Anterior cingulate cortex (tissue), 58 donors: ENCODE measurements around the gene MARCHF2.
"Not testable (repeated sequence)": the region's sequence is repeated elsewhere in the genome, so short reads cannot be mapped to it uniquely, and the experiment has no call there.

Experiments
- DNase-seq, 58 donors: peaks; one replicate each; lab custom pipeline; 2025; lab: John Stamatoyannopoulos, UW

Gene MARCHF2, protein sequence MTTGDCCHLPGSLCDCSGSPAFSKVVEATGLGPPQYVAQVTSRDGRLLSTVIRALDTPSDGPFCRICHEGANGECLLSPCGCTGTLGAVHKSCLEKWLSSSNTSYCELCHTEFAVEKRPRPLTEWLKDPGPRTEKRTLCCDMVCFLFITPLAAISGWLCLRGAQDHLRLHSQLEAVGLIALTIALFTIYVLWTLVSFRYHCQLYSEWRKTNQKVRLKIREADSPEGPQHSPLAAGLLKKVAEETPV

DNA sequence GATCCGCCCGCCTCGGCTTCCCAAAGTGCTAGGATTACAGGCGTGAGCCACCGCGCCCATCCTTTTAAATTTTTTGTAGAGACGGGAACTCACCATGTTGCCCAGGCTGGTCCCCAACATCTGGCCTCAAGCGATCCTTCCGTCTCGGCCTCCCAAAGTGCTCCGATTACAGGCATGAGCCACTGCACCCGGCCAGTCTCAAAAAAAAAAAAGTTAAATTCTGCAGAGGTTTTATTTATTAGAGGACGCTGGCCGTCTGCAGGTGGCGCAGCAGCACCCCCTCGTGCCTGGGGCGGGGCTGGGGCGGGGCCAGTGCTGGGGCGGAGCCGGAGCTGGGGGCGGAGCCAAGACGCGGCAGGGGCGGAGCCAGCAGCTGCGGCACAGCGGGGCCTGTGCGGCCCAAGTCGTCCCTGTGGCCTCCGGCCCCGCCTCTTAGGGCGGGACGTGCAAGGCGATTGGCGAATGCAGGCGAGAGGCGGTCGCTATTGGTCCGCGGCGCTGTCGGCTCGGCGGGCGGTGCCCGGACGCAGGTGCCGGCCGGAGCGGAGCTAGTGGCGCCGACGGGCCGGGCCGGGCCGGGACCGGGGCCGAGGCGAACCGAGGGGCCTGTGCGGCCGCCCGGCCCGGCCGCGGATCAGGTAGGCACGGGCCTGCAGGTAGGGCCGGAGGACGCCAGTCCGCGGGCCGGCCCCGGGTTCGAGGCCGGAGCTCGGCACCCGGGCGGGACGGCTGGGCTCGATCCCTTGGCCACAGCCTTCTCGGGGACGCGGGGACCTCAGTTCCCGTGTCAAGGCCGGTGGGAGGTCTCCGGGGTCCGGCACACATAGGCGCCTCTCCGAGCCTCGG lies at the start of gene MARCHF2:
TSS of gene MARCHF2 (plus strand) at position 523 of the 846 bp plus-strand sequence. CDS start 8,536 bp downstream, outside the sequence.
- peak; percentile 47 to 98 (median 94) for DNase-seq

DNA sequence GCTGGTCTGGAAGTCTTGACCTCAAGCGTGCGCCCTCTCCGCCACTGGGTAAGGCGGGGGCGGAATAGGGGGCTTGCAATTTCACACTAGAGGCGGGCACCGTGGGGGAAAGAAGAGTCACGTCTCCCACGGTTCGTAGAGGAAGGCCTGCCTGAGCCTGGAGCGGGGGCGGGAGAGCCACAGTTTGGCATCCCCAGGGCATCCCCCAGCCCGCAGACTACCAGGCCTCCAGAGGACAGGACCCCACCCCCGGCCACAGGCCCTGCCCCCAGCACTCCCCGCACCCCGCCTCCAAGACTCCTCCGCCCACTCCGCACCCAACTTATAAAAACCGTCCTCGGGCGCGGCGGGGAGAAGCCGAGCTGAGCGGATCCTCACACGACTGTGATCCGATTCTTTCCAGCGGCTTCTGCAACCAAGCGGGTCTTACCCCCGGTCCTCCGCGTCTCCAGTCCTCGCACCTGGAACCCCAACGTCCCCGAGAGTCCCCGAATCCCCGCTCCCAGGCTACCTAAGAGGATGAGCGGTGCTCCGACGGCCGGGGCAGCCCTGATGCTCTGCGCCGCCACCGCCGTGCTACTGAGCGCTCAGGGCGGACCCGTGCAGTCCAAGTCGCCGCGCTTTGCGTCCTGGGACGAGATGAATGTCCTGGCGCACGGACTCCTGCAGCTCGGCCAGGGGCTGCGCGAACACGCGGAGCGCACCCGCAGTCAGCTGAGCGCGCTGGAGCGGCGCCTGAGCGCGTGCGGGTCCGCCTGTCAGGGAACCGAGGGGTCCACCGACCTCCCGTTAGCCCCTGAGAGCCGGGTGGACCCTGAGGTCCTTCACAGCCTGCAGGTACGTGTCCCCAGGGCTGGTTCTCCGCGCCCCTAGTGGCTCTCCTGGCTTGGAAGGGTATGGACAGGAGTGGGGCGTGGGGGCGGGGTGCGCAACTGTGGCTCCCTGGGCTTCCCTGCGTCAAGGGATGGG lies 49.0 kb upstream of the MARCHF2 start, which contains the start of gene ANGPTL4:
TSS of gene ANGPTL4 (plus strand) at position 353 of the 969 bp plus-strand sequence. CDS start at position 520, 167 bp downstream.
- DNase-seq = peak in 45 of 58 donors; percentile 2 to 70 (median 35)

DNA sequence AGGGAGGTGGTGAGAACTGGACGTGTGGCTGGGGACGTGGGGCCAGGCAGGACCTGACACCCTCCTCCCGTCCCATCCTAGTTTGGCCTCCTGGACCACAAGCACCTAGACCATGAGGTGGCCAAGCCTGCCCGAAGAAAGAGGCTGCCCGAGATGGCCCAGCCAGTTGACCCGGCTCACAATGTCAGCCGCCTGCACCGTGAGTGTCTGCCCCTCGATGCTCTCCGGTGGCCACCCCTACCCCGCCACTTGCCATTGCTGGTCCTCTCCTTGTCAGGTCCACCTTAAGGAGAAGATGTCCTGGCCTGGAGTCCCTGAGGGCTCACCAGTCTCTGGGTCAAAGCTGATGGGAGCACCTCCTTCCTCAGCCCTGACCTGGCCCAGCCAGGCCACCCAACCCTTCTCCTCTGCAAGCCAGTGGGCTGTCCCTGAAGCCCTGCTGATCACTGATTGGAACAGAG lies 47.0 kb upstream of the MARCHF2 start:
- DNase-seq = no peak

DNA sequence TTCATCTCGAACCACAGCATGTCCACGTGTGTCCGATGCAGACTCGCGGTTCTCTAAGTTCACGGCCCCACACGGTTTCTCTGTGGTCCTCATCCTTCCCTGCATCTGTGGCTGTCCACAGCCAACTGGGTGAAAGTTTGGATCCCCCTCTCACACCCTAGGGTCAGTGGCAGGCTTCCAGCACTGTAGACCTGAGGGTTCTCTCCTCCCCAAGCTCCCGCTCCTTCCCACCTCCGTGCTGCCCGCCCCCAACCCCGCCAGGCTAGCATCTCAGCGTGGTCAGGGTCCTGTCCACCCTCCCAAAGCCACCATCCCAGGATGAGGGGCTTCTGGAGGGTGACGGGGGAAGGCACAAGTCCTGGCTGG lies 46.2 kb upstream of the MARCHF2 start:
- DNase-seq = peak in 10 of 58 donors; percentile 25 to 71 (median 50)

DNA sequence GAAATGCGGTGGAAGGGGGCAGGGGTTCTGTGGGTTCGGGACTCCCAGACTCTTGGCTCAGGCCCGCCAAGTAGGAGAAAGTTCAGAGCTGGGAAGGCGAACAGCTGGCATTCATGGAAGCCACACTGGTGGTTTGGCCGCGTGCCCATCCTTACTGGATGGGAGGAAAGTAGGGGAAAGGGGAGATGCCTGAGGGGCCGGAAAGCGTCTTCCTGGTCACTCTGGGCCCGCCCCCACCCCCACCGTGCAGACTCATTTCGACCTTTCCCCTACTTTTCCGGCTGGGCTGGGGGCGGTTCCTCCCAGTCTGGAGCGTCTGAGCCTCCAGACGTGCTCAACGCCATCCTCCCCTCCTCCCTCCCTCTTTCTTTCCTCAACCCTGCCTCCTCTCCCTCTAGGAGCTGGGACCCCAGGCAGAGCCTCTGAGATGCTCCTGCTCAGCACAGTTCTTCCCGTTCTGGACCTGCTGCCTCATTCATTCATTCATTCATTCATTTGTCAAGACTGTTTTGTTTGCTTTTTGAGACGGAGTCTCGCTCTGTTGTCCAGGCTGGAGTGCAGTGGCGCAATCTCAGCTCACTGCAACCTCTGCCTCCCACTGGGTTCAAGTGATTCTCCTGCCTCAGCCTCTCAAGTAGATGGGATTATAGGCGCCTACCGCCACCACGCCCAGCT lies 45.6 kb upstream of the MARCHF2 start:
- peak in 57 of 58 donors; percentile 8 to 91 (median 71) for DNase-seq

DNA sequence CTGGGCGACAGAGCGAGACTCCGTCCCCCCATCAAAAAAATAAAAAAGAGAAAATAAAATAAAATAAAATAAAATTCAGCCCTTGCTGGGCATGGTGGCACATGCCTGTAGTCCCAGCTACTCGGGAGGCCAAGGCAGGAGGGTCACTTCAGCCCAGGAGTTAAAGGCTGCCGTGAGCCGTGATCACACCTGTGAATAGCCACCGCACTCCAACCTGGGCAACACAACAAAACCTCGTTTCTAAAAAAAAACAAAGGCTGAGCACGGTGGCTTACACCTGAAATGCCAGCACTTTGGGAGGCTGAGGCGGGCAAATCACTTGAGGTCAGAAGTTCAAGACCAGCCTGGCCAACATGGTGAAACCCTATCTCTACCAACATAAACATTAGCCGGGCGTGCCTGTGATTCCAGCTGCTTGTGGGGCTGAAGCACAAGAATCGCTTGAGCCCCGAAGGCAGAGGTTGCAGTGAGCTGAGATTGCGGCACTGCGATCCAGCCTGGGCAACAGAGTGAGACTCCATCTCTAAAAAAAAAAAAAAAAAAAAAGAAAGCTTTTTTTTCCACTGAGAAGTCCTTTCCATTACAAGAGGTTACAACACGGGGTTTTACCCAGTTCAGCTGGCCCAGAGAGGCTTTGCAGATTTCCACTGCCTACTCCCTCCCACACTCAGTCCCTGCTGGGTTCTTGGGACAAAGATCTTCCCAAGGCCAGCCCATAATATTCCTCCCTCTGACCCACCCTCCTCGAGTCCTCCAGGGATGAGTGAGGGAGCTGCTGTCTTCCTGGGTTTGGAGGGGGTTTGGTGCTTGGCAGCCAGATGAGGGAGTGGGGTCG lies 42.7 kb upstream of the MARCHF2 start:
- DNase-seq = peak in 1 of 58 donors; percentile 23

DNA sequence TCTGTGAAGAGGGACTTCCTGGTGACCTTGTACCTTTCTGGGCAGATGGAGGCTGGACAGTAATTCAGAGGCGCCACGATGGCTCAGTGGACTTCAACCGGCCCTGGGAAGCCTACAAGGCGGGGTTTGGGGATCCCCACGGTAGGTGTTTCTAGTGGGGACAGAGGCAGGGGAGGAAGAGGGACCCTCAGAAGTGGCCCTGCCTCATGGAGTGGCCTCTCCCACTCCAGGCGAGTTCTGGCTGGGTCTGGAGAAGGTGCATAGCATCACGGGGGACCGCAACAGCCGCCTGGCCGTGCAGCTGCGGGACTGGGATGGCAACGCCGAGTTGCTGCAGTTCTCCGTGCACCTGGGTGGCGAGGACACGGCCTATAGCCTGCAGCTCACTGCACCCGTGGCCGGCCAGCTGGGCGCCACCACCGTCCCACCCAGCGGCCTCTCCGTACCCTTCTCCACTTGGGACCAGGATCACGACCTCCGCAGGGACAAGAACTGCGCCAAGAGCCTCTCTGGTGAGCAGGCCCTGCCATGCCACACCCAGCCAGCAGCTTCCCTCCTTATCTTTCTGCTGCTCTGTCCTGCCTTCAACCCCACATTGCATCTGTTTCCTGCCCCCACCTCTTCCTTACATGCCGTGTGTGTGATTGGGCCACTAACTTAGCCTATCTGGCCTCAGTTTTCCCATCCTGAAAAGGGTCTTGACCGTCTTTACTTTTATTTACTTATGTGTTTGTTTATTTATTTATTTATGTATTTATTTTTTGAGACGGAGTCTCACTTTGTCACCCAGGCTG lies 41.9 kb upstream of the MARCHF2 start:
- DNase-seq = peak in 1 of 58 donors; percentile 18

DNA sequence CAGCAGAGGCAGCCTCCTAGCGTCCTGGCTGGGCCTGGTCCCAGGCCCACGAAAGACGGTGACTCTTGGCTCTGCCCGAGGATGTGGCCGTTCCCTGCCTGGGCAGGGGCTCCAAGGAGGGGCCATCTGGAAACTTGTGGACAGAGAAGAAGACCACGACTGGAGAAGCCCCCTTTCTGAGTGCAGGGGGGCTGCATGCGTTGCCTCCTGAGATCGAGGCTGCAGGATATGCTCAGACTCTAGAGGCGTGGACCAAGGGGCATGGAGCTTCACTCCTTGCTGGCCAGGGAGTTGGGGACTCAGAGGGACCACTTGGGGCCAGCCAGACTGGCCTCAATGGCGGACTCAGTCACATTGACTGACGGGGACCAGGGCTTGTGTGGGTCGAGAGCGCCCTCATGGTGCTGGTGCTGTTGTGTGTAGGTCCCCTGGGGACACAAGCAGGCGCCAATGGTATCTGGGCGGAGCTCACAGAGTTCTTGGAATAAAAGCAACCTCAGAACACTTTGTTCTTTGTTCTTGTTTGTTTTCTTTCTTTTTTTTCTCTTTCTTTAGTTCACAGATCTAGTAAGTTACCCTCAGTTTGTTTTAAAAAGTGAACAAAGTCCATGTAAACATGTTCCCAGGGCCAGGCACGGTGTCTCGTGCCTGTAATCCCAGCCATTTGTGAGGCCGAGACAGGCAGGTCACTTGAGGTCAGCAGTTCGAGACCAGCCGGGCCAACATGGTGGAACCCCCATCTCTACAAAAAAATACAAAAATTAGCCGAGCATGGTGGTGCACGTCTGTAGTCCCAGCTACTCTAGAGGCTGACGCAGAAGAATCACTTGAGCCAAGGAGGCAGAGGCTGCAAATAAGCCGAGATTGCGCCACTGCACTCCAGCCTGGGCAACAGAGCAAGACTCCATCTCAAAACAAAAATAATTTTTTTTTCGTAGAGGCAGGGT lies 39.0 kb upstream of the MARCHF2 start:
- peak in 9 of 58 donors; percentile 10 to 37 (median 23) for DNase-seq

DNA sequence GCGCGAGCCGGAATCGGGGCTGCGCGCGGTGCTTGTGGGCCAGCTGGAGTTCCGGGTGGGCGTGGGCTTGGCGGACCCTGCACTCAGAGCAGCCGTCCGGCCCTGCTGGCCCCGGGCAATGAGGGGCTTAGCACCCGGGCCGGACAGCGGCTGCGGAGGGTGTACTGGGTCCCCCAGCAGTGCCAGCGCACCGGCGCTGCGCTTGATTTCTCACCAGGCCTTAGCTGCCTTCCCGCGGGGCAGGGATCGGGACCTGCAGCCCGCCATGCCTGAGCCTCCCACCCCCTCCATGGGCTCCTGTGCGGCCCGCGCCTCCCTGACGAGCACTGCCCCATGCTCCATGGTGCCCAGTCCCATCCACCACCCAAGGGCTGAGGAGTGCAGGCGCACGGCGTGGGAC lies 37.3 kb upstream of the MARCHF2 start:
- DNase-seq = not testable (repeated sequence)

DNA sequence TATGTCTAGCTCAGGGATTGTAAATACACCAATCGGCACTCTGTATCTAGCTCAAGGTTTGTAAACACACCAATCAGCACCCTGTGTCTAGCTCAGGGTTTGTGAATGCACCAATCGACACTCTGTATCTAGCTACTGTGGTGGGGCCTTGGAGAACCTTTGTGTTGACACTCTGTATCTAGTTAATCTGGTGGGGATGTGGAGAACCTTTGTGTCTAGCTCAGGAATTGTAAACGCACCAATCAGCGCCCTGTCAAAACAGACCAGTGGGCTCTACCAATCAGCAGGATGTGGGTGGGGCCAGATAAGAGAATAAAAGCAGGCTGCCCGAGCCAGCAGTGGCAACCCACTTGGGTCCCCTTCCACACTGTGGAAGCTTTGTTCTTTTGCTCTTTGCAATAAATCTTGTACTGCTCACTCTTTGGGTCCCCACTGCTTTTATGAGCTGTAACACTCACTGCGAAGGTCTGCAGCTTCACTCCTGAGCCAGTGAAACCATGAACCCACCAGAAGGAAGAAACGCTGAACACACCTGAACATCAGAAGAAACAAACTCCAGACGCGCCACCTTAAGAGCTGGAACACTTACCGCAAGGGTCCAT lies 36.6 kb upstream of the MARCHF2 start:
- not testable (repeated sequence) for DNase-seq

DNA sequence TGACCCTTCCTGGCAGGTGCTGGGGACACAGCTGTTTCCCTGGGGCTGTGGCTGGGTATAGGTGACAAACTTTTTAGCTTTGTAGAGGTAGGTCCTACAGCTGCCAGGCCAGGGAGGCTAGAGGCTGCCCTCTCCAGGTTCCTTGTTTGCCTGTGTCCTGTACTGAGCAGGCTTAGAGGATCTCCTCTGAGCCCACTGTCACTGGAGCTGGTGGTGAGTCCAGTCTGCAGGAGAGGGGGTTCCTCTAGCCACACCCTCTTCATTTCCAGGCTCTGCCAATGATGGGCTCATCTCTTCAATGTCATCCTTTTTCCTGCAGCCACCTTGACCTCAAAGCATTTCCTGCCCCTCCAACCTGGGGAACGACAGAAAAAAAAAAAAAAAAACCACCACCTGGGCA lies 35.5 kb upstream of the MARCHF2 start:
- no peak for DNase-seq

DNA sequence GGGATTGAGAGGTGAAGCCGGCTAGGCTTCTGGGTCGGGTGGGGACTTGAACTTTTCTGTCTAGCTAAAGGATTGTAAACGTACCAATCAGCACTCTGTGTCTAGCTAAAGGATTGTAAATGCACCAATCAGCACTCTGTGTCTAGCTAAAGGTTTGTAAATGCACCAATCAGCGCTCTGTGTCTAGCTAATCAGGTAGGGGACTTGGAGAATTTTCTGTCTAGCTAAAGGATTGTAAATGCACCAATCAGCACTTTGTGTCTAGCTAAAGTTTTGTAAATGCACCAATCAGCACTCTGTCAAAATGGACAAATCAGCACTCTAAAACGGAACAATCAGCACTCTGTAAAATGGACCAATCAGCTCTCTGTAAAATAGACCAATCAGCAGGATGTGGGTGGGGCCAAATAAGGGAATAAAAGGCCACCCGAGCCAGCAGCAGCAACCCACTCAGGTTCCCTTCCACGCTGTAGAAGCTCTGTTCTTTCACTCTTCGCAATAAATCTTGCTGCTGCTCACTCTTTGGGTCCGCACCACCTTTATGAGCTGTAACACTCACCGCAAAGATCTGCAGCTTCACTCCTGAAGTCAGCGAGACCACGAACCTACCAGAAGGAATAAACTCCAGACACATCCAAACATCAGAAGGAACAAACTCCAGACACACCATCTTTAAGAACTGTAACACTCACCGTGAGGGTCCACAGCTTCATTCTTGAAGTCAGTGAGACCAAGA lies 33.8 kb upstream of the MARCHF2 start:
- DNase-seq = not testable (repeated sequence)

DNA sequence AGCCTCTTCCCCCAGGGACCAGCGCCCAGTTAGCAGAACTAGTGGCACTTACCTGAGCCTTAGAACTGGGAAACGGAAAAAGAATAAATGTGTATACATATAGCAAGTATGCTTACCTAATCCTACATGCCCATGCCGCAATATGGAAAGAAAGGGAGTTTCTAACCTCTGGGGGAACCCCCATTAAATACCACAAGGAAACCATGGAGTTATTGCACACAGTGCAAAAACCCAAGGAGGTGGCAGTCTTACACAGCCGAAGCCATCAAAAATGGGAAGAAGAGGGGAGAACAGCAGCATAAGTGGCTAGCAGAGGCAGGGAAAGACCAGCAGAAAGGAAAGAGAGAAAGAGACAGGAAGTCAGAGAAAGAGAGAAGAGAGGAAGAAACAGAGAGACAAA lies 28.5 kb upstream of the MARCHF2 start:
- DNase-seq = not testable (repeated sequence)

DNA sequence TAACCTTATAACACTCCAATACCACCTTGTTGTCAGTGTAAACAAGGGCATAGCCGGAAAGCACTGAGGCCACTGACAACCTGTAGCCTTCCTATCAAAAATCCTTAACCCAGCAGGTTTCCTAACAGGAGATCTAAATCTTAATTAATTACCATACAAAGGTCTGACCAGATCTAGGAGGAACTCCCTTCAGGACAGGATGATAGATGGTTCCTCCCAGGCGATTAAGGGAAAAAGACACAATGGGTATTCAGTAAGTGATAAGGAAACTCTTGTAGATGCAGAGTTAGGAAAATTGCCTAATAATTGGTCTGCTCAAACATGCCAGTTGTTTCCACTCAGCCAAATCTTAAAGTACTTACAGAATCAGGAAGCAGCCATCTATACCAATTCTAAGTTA lies 28.0 kb upstream of the MARCHF2 start:
- DNase-seq = not testable (repeated sequence)

DNA sequence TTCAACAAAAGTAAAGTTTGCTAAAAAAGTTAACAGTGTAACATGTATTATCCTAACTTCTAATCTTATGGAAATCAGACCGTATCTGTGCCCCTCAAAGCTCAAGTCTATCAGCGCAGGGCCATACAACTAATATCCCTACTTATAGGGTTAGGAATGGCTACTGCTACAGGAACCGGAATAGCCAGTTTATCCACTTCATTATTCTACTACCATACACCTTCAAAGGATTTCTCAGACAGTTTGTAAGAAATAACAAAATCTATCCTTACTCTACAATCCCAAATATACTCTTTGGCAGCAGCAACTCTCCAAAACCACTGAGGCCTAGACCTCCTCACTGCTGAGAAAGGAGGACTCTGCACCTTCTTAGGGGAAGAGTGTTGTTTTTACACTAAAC lies 27.5 kb upstream of the MARCHF2 start:
- not testable (repeated sequence) for DNase-seq

DNA sequence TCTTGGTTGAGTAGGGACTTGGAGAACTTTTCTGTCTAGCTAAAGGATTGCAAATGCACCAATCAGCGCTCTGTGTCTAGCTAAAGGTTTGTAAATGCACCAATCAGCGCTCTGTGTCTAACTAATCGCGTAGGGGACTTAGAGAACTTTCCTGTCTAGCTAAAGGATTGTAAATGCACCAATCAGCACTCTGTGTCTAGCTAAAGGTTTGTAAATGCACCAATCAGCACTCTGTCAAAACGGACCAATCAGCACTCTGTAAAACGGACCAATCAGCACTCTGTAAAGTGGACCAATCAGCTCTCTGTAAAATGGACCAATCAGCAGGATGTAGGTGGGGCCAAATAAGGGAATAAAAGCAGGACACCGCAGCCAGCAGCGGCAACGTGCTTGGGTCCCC lies 26.7 kb upstream of the MARCHF2 start:
- DNase-seq = not testable (repeated sequence)
